CD4-positive, alpha-beta T cell treated with Interleukin-21 for 1 hour (primary cell): Measurements from ENCODE around the gene ACCSL.

Experiments
- DNase-seq: peaks from one replicate; pipeline ENCODE4 v3.0.0-alpha.2; 2020

ACCSL gene

DNA sequence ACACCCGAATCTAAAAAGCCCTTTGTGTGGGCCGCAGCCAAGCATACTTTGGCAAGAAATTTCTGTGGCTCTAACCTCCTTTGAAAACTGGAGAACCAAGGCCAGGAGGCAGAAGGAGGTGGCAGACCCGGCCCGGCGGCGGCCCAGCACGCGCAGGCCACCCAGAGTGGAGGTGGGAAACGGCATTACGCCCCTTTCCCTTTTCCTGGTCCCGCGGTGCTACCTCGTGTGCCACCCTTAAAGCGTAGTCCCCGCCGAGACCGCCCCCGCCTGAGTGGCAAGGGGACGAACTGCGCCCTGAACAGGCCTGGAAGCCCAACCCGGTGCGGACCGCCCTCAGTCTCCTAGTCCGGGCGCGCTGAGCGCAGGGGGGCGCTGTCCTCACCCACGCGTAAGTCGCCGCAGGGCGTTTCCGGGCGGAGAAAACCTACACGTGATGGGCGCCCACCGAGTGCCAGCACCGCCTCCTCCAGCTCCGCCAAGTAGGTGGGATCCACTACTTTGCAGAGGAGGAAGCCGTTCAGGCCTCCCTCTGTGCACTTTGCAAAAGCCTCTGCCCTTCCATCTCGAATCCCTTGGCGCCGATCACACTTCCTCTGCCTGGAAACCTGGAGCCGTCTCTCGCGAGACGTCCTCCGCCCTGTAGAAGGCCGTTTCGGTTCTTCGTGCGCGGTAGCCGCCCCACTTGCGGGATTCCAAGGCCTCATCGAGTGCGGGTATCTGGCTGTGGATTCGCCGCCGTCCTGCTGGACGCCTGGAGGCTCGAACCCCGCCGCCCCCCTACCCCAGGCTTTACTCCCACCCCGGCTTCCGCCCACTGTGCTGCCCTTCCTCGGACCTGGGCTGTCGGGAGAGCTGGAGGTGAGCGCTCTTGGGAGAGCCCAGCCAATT, 18.3 kb downstream of the ACCSL start, which contains the start of gene ACCS:
ACCS (plus strand) TSS at position 430 of the 891 bp plus-strand sequence. CDS start 1,358 bp downstream, outside the sequence.
- peak; percentile 90 for DNase-seq

DNA sequence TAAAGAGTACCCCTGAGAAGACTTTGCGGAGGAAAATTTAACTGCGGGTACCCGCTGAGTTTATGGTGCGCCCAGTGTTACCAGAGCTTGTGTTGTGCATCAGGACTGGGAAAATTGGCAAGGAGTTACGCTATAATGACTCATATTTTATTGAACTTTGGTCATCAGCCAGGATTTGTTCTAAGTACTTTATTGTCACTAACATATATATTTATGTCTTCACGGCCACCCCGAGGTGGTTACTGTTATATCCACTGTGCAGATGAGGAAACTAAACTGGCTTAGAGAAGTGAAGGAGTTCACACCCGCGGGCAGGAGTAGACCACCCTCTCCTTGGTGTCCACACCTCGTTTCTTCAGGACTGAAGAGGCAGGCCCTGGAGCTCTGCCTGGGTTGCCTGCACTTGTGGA, 19.0 kb downstream of the ACCSL start:
- peak; percentile 1 for DNase-seq

DNA sequence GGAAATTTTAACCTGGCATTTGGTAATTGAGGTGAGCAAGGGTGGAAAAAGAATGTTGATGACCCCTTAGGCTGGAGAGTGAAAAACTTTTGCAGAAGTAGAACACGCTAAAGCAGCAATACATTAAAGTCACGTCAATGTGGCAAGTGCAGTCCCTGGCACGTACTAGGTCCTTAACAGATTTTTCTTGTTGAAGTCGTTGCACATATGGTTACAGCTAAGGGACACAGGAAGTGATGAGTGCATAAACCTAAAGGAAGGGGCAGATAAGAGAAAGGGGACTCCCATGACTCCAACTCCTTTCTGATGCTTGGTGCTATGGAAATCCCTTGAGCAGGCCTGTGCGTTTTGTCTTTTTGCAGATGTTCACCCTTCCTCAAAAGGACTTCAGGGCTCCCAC, 19.5 kb downstream of the ACCSL start:
- no peak for DNase-seq

DNA sequence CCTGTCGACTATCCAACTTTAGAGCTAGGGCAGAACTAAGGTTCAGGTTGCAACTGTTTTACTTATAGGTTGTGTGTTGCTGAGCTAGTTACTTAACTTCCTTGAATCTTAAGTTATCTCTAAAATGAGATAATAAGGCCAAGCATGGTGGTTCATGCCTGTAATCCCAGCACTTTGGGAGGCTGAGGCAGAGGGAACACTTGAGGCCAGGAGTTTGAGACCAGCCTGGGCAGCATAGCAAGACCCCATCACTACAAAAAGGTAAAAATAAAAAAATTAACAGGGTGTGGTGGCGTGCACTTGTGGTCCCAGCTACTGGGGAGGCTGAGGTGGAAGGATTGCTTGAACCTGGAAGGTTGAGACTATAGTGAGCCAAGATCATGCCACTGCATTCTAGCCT, 20.4 kb downstream of the ACCSL start:
- DNase-seq: no peak

DNA sequence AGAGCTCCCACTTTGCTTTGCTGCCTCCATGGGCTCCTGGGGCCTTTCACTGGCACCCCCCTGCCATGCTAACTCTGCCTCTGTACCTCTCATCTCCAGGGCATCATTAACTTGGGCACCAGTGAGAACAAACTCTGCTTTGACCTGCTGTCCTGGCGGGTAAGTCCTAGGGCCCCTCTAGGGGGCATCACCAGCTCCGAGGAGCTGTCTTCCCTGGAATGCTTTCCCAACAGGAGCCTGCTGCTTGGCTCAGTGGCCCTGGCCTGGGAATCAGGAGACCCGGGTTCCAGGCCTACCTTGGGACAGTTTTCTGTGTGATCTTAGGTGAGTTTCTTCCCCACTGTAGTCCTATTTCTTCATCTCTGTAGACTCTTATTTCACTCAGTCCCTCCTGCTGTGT, 23.4 kb downstream of the ACCSL start:
- no peak for DNase-seq

DNA sequence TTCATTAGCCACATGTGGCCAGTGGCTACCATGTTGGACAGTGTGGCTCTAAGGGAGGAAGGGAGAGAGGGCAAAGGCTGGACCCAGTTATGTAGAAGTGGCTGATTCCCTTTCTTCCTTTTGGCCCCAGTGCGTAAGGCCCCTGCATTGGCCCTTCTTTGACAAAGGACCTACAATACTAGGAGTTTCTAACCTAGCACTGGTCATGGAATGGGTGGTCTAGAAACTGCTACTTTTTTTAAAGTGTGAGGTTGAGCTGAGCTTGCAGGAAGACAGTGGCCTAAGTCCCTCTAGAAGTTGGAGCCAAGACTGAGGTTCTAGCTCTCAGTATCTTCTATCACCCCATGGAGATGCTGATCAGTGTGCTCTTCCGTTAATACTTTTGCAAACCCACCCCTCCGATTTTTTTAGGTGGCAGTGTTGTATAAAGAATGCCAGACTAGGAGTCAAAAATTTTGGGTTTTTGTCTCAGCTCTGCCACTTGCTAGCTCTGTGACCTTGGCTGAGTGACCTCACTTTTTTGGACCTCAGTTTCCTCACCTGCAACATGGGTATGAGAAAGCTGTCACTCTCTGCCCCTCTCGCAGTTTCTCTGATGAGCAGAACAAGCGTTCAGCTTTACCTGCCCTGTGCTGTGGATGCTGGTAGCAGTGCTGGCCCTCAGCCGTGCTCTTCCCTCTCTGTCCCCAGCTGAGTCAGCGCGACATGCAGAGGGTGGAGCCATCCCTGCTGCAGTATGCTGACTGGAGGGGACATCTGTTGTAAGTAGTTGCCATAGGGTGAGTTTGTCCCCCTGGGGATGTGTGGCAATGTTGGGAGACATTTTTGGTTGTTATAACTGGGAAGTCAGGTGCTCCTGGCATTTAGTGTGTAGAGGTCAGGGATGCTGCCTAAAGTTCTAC, 25.2 kb downstream of the ACCSL start:
- DNase-seq: no peak

DNA sequence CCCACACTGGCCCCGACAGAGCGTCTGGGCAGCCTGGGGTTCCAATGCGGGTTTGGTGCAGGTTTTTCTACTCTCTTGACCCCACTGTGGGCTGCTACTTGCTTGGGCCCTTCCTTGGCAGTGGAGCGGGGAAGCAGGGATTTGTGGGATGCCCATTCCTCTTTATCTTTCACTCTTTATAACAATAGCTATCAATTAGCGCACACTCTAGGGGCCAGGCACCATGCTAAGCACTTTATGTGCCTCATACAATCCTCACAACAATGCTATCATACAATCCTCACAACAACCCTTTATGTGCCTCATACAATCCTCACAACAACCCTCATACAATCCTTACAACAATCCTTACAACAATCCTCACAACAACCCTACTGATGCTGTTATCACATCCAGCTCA, 31.0 kb downstream of the ACCSL start:
- no peak for DNase-seq

DNA sequence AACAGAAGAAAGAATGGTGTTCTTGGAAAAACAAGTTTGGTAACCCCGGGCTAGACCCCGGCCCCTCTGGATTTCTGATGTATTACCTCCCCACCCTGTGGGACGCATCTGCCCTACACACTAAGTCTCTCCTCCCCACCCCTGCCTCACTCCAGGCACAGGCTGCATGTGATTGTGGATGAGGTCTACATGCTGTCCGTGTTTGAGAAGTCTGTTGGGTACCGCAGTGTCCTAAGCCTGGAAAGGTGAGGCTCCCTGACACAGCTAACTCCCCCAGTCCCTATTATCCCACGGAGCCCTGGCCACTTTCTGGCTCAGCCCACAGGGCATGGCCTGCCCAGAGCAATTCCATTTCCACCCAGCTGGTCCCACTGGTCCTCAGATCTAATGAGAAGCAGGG, 31.6 kb downstream of the ACCSL start:
- DNase-seq: no peak

DNA sequence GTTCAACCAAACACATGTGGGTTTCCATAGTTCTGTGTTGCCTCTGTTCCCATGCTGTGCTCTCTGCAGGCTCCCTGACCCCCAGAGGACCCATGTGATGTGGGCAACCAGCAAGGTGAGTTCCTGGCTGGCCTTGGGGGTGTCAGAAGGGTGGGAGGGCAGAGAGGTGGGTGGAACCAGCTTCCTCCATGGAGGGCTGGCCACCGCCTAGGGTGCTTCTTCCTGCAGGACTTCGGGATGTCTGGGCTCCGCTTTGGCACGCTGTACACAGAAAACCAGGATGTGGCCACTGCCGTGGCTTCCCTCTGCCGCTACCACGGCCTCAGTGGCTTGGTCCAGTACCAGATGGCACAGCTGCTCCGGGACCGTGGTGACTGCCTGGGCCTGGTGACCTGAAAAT, 33.2 kb downstream of the ACCSL start:
- DNase-seq: no peak

DNA sequence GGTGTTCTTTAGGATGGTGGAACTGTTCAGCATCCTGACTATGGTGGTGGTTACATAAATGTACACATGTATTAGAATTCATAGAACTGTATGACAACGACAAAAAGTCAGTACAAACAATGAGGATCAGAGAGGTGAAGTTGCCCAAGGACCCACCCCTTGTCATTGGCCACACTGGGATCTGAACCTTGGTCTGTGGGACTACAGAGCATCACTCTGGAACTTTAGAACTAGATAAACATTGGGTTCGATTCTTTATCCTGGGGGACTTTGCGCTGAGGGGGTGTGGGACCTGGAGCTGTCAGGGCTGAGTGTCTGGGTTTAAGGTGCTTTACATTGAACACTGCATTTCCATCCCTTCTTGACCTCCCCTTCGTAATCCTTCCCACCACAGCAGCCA, 34.9 kb downstream of the ACCSL start:
- DNase-seq: no peak

DNA sequence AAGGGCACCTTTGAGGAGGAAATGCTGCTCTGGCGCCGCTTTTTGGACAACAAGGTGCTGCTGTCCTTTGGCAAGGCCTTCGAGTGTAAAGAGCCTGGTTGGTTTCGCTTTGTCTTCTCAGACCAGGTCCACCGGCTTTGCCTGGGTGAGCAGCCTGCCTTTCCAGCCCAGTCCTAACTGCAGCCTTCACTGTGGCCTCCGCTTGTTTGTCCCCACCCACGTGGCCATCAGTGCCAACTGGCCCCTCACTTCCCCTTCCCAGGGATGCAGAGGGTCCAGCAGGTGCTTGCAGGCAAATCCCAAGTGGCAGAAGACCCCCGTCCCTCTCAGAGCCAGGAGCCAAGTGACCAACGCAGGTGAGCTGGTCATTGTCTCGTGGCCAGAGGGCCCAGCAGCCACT, 35.7 kb downstream of the ACCSL start:
- no peak for DNase-seq

DNA sequence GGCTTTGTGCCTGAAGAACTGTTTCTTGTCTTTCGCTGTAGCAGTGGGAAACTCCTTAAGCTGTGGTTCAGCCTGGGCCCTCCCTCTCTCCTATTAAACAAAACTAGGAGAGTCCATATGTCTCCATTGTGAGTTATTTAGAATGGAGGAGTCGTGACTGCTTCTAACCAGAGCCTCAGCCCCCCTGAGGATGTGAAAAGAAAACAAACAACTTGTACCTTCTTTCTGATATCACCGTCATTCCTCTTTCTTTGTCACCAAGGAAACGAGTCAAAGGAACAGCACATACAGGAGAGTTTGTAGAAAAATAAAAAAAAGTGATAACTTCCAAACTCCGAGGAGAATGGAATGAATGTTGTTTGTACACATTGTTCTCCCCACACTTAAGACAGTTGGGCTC, 36.1 kb downstream of the ACCSL start:
- DNase-seq: no peak

DNA sequence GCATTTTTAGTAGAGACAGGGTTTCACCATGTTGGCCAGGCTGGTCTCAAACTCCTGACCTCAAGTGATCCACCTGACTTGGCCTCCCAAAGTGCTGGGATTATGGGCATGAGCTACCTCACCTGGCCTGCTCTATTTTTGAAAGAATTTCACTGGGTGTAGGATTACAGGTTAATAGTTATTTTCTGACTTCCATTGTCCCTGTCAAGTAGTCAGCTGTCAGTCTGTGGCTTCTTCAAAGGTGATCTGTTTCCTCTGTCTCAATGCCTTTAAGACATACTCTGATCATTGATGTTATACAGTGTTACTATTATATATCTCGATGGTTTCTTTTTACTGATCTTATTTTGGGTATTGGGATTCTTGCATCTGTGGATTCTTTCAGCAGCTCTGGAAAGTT, 37.5 kb downstream of the ACCSL start:
- no peak for DNase-seq

DNA sequence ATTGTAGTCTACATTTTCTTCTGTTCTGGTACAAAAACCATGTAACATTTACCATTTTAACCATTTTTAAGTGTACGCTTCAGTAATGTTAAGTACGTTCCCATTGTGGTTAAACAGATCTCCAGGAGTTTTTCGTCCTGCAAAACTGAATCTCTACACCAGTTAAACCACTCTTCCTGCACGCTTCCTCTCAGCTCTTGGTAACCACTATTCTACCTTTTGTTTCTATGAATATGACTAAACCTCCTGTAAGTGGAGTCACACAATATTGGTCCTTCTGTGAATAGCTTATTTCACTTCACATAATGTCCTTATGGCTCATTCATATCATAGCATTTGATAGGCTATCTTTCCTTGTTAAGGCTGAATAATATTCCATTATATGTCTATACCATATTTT, 40.6 kb downstream of the ACCSL start:
- DNase-seq: no peak

DNA sequence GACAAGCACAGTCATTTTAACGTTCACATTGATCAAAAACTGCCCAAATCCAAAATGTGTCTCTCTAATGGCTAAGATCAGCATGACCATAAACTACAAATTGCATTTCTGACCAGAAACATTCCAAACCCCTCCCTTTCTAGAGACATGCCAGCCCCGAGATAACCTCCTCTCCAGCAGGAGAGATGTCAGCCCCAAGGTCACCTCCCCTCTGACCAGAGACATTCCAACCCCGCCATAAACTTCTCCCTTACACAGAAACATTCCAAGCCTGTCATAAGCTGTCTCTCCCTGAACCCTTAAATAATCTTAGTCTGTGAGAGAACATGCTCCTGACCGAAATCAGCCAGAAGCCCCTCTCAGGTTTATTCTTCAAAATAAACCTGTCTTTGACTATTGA, 41.1 kb downstream of the ACCSL start:
- DNase-seq: no peak

DNA sequence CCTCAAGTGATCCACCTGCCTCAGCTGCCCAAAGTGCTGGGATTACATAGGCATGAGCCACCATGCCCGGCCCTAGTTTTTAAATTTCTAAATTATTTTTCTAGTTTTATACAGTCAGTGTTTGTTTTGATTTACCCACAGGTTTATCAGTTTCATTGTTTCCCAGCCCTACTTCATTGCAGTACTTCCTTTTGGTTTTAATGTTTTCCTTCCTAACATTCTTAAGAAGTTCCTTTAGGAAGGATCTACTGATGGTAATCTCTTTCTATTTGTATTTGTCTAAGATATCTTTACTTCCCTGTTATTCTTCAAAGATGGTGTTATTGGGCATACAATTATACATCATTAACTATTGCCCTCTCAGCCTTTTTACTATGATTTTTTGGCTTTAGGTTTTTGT, 42.8 kb downstream of the ACCSL start:
- no peak for DNase-seq

DNA sequence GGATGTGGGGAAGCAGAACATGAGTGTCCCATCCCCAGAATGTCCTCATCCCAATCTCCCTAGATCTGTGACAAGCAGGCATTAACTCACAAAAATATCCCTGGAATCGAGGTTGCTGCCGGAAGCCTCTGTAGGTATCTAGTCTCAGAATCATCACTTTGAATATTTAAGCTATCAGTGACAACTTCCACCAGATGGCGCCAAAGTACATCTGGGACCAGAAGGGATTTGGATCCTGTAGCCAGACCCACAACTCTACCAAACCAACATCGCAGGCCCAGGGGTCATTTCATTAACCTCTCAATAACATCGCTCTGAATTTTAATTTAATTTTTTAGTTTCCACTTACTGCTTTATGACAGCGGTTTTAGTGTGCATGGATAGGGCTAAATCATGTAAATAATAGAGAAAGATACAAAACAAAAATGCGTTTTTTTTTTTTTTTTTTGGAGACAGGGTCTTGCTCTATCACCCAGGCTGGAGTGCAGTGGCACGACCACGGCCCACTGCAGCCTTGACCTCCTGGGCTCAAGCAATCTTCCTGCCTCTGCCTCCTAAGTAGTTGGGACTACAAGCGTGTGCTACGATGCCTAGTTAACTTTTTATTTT, 46.6 kb downstream of the ACCSL start:
- peak; percentile 82 for DNase-seq

DNA sequence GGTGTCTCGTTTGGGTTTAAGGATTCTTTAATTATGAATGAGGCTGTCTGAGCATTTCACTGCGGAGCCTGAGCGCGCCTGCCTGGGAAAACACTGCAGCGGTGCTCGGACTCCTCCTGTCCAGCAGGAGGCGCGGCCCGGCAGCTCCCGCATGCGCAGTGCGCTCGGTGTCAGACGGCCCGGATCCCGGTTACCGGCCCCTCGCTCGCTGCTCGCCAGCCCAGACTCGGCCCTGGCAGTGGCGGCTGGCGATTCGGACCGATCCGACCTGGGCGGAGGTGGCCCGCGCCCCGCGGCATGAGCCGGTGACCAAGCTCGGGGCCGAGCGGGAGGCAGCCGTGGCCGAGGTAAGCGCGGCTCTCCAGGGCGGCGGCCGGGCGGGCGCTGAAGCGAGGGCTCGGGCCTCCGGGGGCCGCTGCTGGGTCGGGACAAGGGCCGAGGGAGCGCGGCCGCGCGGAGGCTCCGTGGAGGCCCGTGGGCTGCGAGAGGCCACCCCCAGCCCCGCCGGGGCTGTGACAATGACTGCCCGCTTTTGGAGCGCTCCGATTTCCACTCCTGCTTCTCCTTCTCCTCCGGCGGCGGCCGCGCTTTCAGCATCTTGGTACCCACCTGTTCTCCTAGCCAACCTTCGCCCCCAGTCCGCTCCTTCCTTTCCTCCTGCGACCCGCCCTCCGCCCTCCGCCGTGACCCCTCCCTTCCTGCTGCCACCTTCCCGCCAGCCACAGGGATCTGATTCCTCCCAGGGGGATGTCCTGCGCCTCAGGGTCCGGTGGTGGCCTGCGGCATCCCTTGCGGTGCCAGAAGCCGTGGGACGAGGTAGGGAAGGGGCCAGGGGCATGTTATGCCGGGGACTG, 48.0 kb downstream of the ACCSL start, which contains the start of gene EXT2:
EXT2 (plus strand) TSS at position 173 of the 854 bp plus-strand sequence. CDS start 12,035 bp downstream, outside the sequence.
- peak; percentile 88 for DNase-seq

DNA sequence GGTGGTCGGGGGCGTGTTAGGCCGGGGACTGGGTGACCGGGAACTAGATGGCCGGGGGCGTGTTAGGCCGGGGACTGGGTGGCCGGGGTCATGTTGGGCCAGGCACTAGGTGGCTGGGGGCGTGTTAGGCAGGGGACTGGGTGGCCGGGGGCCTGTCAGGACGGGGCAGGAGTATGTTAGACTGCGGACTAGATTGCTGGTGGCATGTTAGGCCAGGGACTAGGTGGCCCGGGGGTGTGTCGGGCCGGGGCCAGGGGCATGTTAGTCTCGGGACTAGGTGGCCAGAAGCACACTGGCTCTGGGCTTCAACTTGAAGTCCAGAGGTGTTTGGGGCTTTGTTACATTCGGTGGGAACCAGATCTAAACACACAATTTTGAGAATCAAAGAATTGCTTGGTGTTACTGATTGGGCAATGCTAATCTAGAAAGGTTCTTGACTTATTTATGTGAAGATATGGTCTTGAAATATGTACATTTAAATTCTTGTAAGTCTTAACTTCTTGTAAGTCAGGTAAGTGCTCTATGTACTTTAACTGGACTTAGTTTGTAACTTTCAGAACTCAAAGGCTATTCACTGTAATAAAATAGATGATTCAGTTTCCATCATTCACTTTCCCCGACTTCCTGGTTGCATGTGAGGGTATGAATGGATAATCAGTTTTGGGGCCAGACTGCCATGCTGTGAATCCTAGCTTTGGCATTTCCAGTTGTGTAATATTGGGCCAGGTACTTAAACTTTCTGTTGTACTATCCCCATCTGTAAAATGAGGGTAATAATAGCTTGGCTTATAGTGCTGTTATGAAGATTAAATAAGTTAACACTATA, 48.8 kb downstream of the ACCSL start:
- no peak for DNase-seq

DNA sequence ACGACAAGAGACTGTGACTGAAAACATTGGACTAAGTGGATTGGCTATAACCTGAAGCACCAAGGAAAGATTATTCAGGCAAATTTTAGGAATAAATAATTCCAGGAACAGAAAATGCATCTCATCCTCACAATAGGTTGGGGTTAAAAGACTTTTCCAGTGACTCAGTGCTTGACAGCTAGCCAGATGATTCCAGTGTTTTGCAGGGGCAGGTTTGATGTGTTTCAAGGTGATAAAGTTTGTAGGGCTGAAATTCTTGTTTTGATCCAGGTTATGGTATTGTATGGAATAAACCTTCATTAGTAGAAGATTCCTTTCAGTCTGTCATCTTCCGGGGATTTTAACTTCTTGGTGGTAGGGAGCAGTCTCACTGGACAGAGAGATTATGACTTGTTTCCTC, 50.0 kb downstream of the ACCSL start:
- DNase-seq: no peak

DNA sequence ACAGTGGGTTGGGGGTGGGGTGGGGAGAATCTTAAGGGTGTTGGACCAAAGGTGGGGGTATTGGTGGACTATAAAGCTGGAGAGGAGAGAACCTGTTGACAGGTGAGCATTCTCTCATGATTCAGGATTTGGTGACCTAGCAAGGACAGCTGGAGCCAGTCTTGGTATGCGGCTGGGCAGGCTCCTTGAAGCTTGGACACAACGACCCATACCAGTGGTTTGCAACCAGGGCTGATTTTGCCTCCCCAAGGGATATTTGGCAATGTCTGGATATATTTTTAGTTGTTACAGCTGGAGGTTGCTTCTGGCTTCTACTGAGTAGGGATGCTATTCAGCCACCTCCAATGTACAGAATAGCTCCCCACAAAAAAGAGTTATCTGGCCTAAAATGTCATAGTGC, 53.3 kb downstream of the ACCSL start:
- no peak for DNase-seq
